ENCODE data around the gene KIFC3. TPM values are rescaled to one million over a fixed set of nuclear protein-coding genes. Genes with fewer than 3 reads are reported as not detected.
A peak's percentile ranks its signal among the peaks of the same experiment; 100 is the strongest.

The KIFC3 gene
- total RNA-seq, 2 experiments from 2014 or later = not detected

- Mint-ChIP-seq H3K36me3 (ENCODE audit: low read depth) (peaks cover 4% of the 10 kb centered on the region), H3K4me1 (ENCODE audit: low read depth) (no peaks in the 10 kb centered on the region), H3K4me3 (no peak overlapping the region), H3K9me3 (no peaks in the 10 kb centered on the region), H3K27ac (no peak overlapping the region), H3K27me3 (no peaks in the 10 kb centered on the region)
- no peaks in the 10 kb centered on the region for H3K9me3 ChIP-seq (ENCODE audit: control insufficient read depth in 1 of 2, insufficient read depth in 1 of 2, low read length in 2 of 2)
- CTCF ChIA-PET = interaction anchor here (0.8 to 1.3 kb wide), 3 partner anchors 11 to 37 kb away, joined by 3 read pairs; no protein-coding TSS in a partner anchor
- H3K27ac ChIP-seq (ENCODE audit: low read depth in 1 of 2, low read length in 2 of 2) = no peak overlapping the region
- intact Hi-C loops (cut with DNase I, micrococcal nuclease) = loop anchor here (2.0 to 10.0 kb wide), 4 partner anchors 107 to 730 kb away; no protein-coding TSS in a partner anchor
- no peak overlapping the region for H3K4me3 ChIP-seq (ENCODE audit: low read length)
- peak; percentile 98 for ATAC-seq (ENCODE audit: poor library complexity)
- H3K36me3 ChIP-seq (ENCODE audit: insufficient read depth, low read length) = peaks cover 9% of the 10 kb centered on the region
- no peaks in the 10 kb centered on the region for H3K27me3 ChIP-seq (ENCODE audit: control insufficient read depth in 1 of 2, insufficient read depth in 2 of 2, low read length in 2 of 2)
- TF ChIP-seq CTCF (IDR thresholded peaks at IDR 0.05) = peak; percentile 89
- H3K4me1 ChIP-seq (ENCODE audit: insufficient read depth, low read length) = peaks cover 15% of the 10 kb centered on the region
- peak; percentile 79 to 93 (median 88) for DNase-seq
- POLR2A ChIA-PET = interaction anchor here (0.6 kb wide), 1 partner anchor 22 kb away, joined by 3 read pairs; the partner anchor contains the start of gene KATNB1
Measured at GRCh38 chr16:57757326-57757786, 44.9 kb downstream of the KIFC3 start.

- DNase-seq = no peak
- intact Hi-C loops (cut with DNase I, micrococcal nuclease) = loop anchor here (2.0 to 10.0 kb wide), 4 partner anchors 108 to 731 kb away; no protein-coding TSS in a partner anchor
Measured at GRCh38 chr16:57756424-57757325, 45.6 kb downstream of the KIFC3 start.

More at GRCh38 chr16:57756424-57757325, 45.6 kb downstream of the KIFC3 start:
- Histone ChIP-seq H3K4me3 (ENCODE audit: low read length) (no peak overlapping the region), H3K9me3 (ENCODE audit: control insufficient read depth in 1 of 2, insufficient read depth in 1 of 2, low read length in 2 of 2) (no peaks in the 10 kb centered on the region), H3K36me3 (ENCODE audit: insufficient read depth, low read length) (peaks cover 9% of the 10 kb centered on the region), H3K4me1 (ENCODE audit: insufficient read depth, low read length) (peaks cover 15% of the 10 kb centered on the region), H3K27me3 (ENCODE audit: control insufficient read depth in 1 of 2, insufficient read depth in 2 of 2, low read length in 2 of 2) (no peaks in the 10 kb centered on the region), H3K27ac (ENCODE audit: low read depth in 1 of 2, low read length in 2 of 2) (no peak overlapping the region)
- H3K4me1 Mint-ChIP-seq (ENCODE audit: low read depth) = no peaks in the 10 kb centered on the region
- H3K36me3 Mint-ChIP-seq (ENCODE audit: low read depth) = peaks cover 10% of the 10 kb centered on the region
- POLR2A ChIA-PET = interaction anchor here (0.6 kb wide), 1 partner anchor 11 kb away, joined by 3 read pairs; no protein-coding TSS in a partner anchor
- ATAC-seq (ENCODE audit: poor library complexity) = no peak
- no peaks in the 10 kb centered on the region for H3K27me3 Mint-ChIP-seq
- no peak for TF ChIP-seq CTCF (IDR thresholded peaks at IDR 0.05)
- H3K27ac Mint-ChIP-seq = no peak overlapping the region
- H3K9me3 Mint-ChIP-seq = no peaks in the 10 kb centered on the region
- CTCF ChIA-PET = interaction anchor here (1.1 to 1.3 kb wide), 2 partner anchors 11 to 38 kb away, joined by 3 read pairs; no protein-coding TSS in a partner anchor
- H3K4me3 Mint-ChIP-seq = no peak overlapping the region

Data from CD4-positive, alpha-beta T cell (primary cell).